ENCODE results near the gene RBM19. TPM values are rescaled to one million over a fixed set of nuclear protein-coding genes. Genes with fewer than 3 reads are reported as not detected.
A peak's percentile ranks its signal among the peaks of the same experiment; 100 is the strongest.

Gene RBM19
- total RNA-seq, 1 experiment from 2014 or later: 9.5 TPM

DNA sequence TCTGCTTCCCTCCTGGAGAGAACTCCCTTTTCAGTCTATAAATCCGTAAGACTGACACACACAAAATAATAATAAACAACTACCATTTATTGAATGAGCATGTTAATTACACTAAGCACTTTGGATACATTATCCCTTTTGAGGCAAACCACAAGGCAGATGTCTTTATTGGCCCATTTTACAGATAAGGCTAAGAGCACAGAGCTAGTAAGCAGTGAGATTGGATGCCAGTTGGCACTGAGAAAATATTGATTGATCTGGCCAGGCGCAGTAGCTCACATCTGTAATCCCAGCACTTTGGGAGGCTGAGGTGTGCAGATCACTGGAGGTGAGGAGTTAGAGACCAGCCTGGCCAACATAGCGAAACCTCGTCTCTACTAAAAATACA is 21.9 kb upstream of the RBM19 start:
- DNase-seq (ENCODE audit: low spot score): no peak

- DNase-seq (ENCODE audit: low spot score): no peak
Observed at GRCh38 chr12:113987261-113988063, 21.3 kb upstream of the RBM19 start.

GRCh38 chr12:113984464-113984863 is 18.3 kb upstream of the RBM19 start:
- DNase-seq (ENCODE audit: low spot score): no peak

DNA sequence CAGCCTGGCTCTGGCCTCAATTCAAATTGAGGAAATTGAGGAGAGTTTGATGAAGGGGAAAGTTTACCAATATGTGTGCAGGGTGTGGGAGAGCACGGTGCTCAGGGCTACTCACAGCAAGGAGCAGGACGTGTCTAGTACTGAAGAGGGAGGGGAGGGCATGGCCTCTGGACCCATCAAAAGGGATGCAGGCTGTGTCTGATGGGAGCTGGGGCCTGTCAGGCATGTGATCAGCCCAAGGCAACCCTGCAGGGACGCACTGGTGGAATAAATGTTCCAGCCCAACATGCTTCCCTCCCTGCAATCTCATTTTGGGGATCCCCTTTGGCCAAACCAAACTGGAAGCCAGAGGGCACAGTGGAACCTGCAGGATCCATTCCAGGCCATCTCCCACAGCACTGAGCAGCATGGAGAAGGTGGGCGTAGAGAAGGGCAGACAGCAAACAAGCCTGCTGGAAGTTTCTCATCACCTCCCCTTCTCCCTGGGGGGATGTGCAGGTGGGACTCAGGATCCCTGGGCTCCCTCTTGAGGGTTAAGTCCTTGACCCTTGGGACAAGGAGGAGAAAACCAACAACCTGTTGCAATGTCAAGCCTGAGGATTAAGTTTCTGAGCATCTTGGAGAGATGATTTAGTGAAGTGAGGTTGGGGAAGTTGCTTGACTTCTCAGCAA is 17.8 kb upstream of the RBM19 start:
- no peak for DNase-seq (ENCODE audit: low spot score)

- DNase-seq (ENCODE audit: low spot score): no peak
Observed at GRCh38 chr12:113983265-113983664, 17.1 kb upstream of the RBM19 start.

DNA sequence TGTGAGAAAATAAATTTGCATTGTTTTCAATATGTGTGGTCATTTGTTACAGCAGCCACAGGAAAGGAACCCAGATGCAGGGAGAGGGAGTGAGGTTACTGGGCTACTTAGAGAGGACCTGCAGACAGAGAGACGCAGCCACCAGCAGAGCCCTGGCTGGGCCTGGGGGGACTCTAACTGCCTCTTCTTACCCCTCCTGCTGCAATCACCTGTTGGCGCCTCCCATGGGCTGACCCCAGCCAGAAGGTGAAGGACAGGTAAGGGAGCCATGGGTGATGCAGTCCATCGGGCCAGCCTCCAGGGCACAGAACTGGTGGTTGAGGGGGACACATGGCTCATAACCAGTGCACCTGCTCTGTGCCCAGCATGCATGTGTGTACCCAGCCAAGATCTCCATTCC is 15.8 kb upstream of the RBM19 start:
- no peak for DNase-seq (ENCODE audit: low spot score)

DNA sequence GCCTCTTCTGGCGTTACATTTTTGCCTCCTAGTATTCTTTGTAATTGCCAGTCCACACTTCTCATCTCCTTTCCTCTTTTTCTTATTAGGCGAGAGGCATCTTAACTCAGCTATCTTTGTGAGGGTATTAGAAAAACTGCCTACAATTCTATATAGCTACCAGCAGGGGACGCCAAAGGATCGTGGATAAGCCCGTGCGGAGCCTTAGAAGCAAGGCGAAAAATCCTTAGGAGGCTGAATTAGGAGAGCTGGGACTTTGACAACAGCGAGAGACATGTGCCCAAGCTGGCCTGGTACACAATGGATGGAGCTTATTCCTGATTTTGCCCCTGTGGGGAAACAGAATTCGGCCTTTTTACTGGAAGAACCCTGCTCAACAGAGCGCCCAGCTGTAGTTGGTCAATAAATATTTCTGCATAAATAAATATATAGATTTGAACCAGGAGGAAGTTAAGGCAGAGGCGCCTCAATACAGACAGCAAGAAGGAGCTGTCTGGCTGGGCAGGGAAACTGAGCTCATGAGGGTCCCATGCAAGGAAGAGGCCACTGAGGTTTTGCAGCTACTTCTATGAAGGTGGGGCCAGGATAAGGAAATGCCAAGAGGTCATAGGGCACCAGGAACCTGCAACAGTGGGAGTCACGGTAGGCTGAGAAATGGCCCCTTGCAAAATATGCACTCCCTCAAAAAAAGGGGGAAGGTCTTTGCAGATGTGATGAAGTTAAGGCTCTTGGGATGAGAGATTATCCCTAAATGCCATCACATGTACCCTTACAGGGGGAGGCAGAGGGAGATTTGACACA is 14.6 kb upstream of the RBM19 start:
- DNase-seq (ENCODE audit: low spot score): peak; percentile 67

DNA sequence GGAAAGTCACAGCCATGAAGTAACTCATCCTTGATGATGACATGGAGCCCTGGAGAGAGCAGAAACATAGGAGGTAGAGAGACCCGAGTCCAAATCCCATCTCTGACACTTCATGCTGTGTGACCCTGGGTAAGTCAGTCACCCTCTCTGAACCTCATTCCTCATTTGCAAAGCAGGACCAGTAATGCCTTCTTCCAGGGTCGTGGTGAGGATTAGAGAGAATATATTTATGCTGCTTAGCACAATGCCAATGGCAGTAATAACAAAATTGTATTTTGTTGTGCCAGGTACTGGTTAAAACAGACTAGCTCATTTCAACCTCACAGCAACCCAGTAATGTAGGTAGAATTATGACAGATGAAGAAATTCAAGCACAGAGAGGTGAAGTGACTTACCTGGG is 13.9 kb upstream of the RBM19 start:
- no peak for DNase-seq (ENCODE audit: low spot score)

GRCh38 chr12:113978080-113978479 is 12.0 kb upstream of the RBM19 start:
- no peak for DNase-seq (ENCODE audit: low spot score)

DNA sequence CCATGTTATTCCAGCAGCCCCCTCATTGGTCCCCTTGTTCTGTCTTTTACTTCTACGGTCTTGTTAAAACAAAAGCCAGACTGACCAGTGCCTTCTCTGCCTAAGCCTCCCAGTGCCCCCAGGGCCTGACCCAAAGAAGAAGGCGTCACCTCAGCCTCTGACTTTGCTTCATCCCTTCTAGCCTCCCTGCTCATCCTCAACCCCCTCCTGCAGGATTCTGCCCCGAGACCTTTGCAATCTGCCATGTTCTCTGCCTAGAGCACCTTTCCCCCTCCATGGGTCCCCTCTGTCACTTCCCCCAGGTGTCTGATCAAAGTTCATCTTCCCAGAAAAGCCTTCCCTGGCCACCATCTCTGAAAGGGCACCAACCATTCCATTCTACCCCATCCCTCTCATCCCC is 7.9 kb upstream of the RBM19 start:
- no peak for DNase-seq (ENCODE audit: low spot score)

GRCh38 chr12:113973109-113973904 is 7.2 kb upstream of the RBM19 start:
- no peak for DNase-seq (ENCODE audit: low spot score)

GRCh38 chr12:113971392-113971791 is 5.3 kb upstream of the RBM19 start:
- DNase-seq (ENCODE audit: low spot score): no peak

DNA sequence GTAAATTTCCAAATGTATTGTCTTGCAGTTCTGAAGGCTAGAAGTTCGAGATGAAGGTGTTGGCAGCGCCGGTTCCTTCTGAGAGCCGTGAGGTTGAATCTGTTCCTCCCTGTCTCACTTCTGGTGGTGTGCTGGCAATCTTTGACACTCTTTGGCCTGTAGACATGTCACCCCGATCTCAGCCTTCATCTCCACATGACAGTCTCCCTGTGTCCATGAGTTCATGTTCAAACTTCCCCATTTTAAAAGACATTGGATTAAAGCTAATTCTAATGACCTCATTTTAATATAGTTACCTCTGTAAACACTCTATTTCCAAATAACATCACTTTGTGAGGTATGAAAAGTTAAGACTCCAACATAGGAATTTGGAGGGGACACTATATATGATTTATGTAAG is 4.1 kb upstream of the RBM19 start:
- no peak for DNase-seq (ENCODE audit: low spot score)

- no peak for DNase-seq (ENCODE audit: low spot score)
Observed at GRCh38 chr12:113967368-113967767, 1.2 kb upstream of the RBM19 start.

GRCh38 chr12:113962733-113963132 is 3.4 kb downstream of the RBM19 start:
- no peak for DNase-seq (ENCODE audit: low spot score)

- no peak for DNase-seq (ENCODE audit: low spot score)
Observed at GRCh38 chr12:113961921-113962710, 4.0 kb downstream of the RBM19 start.

- no peak for DNase-seq (ENCODE audit: low spot score)
Observed at GRCh38 chr12:113960030-113960429, 6.1 kb downstream of the RBM19 start.

DNA sequence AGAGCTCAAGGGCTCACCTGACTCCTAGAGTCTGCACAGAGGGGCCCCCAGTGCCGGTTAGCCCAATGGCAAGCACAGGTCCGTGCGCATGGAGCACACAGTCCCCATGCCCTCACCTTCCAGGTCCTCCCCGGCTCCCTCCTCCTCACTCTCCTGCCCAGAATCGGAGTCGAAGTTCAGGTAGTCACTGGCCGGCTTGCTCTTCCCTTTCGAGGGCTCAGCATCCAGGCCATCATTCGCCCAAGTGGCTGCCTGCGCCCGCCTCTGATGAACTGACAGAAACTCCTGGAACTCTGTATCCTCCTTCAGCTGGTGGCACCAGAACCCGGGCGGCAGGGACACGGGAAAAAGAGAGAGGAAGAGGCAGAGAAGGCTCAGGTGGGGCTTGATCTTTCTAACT is 7.0 kb downstream of the RBM19 start:
- no peak for DNase-seq (ENCODE audit: low spot score)

DNA sequence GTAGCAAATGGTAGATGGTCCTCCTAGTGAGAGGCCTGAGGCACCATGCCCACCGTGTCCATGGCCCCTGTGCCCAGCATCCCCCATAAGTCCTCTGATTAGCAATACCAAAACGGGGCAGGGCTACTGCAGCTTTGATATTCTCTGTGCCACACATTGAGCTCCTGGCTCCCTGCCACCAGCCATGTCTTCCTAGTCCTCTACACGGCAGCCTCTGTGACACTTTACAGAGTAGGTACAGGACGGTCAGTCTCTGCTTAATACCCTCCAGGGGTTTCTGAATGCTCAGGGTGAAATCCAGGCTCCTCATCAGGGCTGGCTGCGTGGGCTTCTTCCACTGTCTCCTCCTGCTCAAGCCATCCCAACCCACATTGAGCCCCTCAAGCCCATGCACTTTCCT is 8.0 kb downstream of the RBM19 start:
- no peak for DNase-seq (ENCODE audit: low spot score)

DNA sequence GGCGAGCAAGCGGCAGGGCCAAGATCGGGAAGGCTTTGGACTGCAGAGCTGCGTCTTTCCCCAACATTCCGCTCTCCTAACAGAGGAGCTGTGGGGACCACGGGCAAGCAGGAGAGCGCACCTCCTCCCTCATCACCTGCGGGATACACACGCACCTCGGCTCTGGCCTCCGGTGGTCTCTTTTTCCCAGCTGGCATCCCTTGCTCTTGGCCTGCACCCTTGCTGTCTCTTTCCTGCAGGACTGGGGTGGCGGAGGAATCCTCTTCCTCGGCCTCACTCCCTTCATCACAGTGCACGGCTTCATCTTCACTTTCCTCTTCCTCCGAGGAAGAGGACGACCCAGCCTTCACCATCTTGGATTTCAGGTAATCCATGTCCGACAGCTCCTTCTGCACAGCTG is 8.5 kb downstream of the RBM19 start:
- DNase-seq (ENCODE audit: low spot score): no peak
